Endothelial cell (in vitro differentiated cells): ENCODE data around the gene GZF1. TPM values are rescaled to one million over a fixed set of nuclear protein-coding genes. Genes with fewer than 3 reads are reported as not detected.
A peak's percentile ranks its signal among the peaks of the same experiment; 100 is the strongest.

Experiments
- DNase-seq: peaks from one replicate; pipeline ENCODE4 v3.0.0; 2021; ENCODE audit warnings: low spot score
- H3K27ac Mint-ChIP-seq: one replicate; pipeline ENCODE4 v1.8.0; 2021; ENCODE audit warnings: mixed read lengths, inconsistent platforms; ENCODE audit not compliant: unreplicated experiment
- H3K27me3 Mint-ChIP-seq: one replicate; pipeline ENCODE4 v1.8.0; 2021; ENCODE audit warnings: mild to moderate bottlenecking, moderate library complexity, mixed read lengths, inconsistent platforms; ENCODE audit not compliant: unreplicated experiment
- H3K36me3 Mint-ChIP-seq: one replicate; pipeline ENCODE4 v1.8.0; 2021; ENCODE audit warnings: mild to moderate bottlenecking, low read depth, mixed read lengths, inconsistent platforms; ENCODE audit not compliant: unreplicated experiment
- H3K4me1 Mint-ChIP-seq: one replicate; pipeline ENCODE4 v1.8.0; 2021; ENCODE audit warnings: mild to moderate bottlenecking, mixed read lengths, inconsistent platforms; ENCODE audit not compliant: unreplicated experiment
- H3K4me3 Mint-ChIP-seq: one replicate; pipeline ENCODE4 v1.8.0; 2021; ENCODE audit warnings: mild to moderate bottlenecking, mixed read lengths, inconsistent platforms; ENCODE audit not compliant: unreplicated experiment
- H3K9me3 Mint-ChIP-seq: one replicate; pipeline ENCODE4 v1.8.0; 2021; ENCODE audit warnings: mixed read lengths, inconsistent platforms; ENCODE audit not compliant: unreplicated experiment
- total RNA-seq: library from RNA; stranded (reverse); fragmentation: NEBNext Ultra II Directional; extraction: Animal tissue kit (Norgen Biotek cat#: 25700); gene quantifications from one replicate; pipeline ENCODE4 v1.2.1, GENCODE V29; 2021; ENCODE audit not compliant: unreplicated experiment
- TF ChIP-seq, protein P1 (sequence below): fragments of 200-600 bp; sonication (generic); IDR thresholded peaks from one replicate; pipeline ENCODE4 v1.5.0; 2021; ENCODE audit warnings: antibody characterized with exemption; ENCODE audit not compliant: unreplicated experiment

The GZF1 gene
- total RNA-seq, 1 donor from 2014 or later, result 9.6 TPM

DNA sequence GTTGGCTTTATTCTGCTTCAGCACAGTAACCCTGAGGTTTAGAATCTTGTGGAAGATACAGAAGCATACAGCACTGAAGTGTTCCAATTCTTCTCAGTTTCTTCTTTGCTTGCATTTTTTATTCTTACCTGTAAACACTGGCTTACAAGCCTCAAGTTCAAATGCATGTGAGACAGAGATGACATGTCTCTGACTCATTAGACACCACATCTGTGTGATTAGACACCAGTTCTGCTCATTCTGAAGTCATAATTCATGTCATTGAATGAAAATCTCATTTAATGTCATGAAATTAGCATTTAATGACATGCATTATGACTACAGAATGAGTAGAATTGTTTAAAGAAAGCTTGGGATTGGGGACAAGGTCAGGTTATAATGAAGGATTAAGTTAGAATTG, 5.8 kb downstream of the GZF1 start:
- TF ChIP-seq, protein P1, sequence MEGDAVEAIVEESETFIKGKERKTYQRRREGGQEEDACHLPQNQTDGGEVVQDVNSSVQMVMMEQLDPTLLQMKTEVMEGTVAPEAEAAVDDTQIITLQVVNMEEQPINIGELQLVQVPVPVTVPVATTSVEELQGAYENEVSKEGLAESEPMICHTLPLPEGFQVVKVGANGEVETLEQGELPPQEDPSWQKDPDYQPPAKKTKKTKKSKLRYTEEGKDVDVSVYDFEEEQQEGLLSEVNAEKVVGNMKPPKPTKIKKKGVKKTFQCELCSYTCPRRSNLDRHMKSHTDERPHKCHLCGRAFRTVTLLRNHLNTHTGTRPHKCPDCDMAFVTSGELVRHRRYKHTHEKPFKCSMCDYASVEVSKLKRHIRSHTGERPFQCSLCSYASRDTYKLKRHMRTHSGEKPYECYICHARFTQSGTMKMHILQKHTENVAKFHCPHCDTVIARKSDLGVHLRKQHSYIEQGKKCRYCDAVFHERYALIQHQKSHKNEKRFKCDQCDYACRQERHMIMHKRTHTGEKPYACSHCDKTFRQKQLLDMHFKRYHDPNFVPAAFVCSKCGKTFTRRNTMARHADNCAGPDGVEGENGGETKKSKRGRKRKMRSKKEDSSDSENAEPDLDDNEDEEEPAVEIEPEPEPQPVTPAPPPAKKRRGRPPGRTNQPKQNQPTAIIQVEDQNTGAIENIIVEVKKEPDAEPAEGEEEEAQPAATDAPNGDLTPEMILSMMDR, result no peak
- no peak for DNase-seq
- H3K9me3 Mint-ChIP-seq, result no peaks in the 10 kb centered on the region
- H3K4me3 Mint-ChIP-seq, result no peak overlapping the region
- H3K27me3 Mint-ChIP-seq, result peaks cover 8% of the 10 kb centered on the region
- H3K27ac Mint-ChIP-seq, result no peak overlapping the region
- peaks cover 15% of the 10 kb centered on the region for H3K4me1 Mint-ChIP-seq
- peaks cover 38% of the 10 kb centered on the region for H3K36me3 Mint-ChIP-seq

DNA sequence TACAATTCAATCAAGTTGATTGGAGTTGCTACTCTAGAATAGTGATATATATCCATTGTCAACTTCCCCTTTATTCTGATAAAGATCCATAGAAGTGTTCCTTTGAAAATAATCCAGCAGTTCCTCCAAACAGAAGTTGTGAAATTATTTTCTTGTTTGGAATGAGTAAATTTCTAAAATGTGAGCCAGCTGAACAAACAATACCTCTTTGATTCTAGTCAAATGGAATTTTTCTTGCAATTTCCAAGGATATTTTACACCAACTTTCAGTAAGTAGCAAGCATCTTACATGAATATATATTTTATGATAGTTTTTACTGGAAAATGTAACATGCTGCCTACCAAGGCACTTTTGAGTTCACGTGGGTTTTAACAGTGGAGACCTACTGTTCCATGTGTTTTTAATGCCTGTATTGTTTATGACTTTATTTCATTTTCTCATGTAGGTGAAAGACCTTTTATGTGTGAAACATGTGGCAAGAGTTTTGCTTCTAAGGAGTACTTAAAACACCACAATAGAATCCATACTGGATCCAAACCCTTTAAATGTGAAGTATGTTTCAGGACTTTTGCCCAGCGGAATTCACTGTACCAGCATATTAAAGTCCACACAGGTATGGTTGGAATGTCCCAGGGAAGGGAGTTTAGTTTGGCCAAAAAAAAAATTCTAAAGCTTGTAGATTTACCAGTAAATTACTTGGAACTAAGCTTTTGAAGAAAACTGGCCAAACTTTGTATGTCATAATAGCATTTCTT, 6.5 kb downstream of the GZF1 start:
- Mint-ChIP-seq H3K36me3 (peaks cover 34% of the 10 kb centered on the region), H3K27me3 (peaks cover 4% of the 10 kb centered on the region), H3K9me3 (no peaks in the 10 kb centered on the region), H3K4me3 (no peak overlapping the region), H3K4me1 (peaks cover 8% of the 10 kb centered on the region), H3K27ac (no peak overlapping the region)
- no peak for DNase-seq
- TF ChIP-seq, protein P1, result no peak

DNA sequence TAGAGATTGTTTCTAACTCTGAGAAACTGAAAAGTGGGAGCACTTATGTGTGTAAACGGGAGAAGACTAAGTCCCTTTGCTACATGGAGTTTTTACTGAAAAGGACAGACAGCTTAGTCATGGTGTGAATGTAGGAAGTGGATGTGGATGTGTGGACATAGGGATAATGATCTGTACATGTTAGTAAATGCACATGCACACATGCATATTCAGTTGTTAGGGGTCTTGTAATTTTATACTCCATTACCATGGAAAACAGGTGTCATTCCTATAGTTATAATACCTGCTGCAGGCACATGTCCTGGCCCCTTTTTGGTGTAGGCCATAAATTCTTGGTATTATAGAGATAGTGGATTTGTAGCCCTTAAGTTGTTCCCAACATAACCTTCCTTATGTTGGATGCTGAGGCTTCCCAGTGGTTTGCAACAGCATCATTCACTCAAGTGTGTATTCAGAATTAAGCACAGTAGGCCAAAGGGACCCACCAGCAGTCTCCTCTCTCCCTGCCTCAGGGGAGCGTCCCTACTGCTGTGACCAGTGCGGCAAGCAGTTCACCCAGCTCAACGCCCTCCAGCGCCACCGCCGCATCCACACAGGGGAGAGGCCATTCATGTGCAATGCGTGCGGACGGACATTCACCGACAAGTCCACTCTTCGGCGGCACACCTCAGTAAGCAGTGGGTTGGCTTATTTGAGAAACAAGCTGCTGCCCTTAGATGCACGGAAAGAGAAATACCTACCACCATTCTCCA, 7.3 kb downstream of the GZF1 start:
- TF ChIP-seq, protein P1, result no peak
- Mint-ChIP-seq H3K27ac (no peak overlapping the region), H3K27me3 (peaks cover 2% of the 10 kb centered on the region), H3K4me3 (no peak overlapping the region), H3K36me3 (peaks cover 34% of the 10 kb centered on the region), H3K9me3 (no peaks in the 10 kb centered on the region), H3K4me1 (peaks cover 6% of the 10 kb centered on the region)
- no peak for DNase-seq

DNA sequence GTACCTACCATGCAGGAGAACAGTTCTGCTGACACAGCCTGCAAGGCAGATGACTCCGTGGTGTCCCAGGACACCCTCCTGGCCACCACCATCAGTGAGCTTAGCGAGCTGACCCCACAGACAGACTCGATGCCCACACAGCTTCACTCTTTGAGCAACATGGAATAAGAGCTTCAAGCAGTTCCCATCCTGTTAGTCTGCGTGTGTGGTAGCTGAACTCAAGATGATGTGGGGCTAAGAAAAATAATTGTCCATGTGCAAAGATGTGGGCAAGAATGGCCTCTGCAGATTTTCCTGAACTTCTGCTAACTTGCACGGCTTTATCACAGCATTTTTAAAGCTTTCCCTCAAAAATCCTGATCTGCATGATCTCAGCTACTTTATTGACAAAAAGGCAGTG, 8.3 kb downstream of the GZF1 start:
- peaks cover 24% of the 10 kb centered on the region for H3K36me3 Mint-ChIP-seq
- H3K4me1 Mint-ChIP-seq, result no peaks in the 10 kb centered on the region
- DNase-seq, result no peak
- no peaks in the 10 kb centered on the region for H3K9me3 Mint-ChIP-seq
- peak overlapping the region; percentile 1 for H3K4me3 Mint-ChIP-seq
- TF ChIP-seq, protein P1, result no peak
- no peak overlapping the region for H3K27ac Mint-ChIP-seq
- H3K27me3 Mint-ChIP-seq, result peaks cover 2% of the 10 kb centered on the region

DNA sequence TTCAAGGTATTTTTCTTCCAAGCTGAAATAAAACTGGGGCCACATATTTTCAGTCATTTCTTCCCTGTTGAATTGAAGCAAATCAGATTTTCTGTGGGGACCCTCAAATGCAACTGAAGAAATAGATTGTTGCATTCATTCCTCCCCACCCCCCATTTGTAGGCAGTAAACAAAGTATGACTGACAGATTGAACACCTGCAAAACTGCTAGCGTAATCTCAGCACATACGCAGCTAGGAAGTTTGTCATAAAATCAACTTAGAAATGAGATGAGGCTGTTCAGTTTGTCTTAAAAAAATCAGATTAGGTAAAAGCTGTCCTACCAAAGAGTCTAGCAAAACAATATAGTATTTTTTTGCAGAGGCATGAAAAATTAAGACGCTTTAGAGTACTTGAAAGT, 8.9 kb downstream of the GZF1 start:
- peaks cover 23% of the 10 kb centered on the region for H3K36me3 Mint-ChIP-seq
- H3K4me1 Mint-ChIP-seq, result no peaks in the 10 kb centered on the region
- H3K9me3 Mint-ChIP-seq, result no peaks in the 10 kb centered on the region
- DNase-seq, result no peak
- peak overlapping the region; percentile 1 for H3K4me3 Mint-ChIP-seq
- TF ChIP-seq, protein P1, result no peak
- H3K27me3 Mint-ChIP-seq, result peaks cover 2% of the 10 kb centered on the region
- H3K27ac Mint-ChIP-seq, result no peak overlapping the region
